OCI-LY7 (cell line): Measurements from ENCODE around the gene CACNG5. TPM values are rescaled to one million over a fixed set of nuclear protein-coding genes. Genes with fewer than 3 reads are reported as not detected.

Experiments used
- BruUV-seq: library from RNA; stranded (reverse); fragments of 400-500 nt; replicated peaks from 2 replicates; lab custom pipeline; 2021; lab: Mats Ljungman, UMichigan
- CTCF ChIA-PET: fragments of 300-600 bp; sonication (Branson Sonifier 250); formaldehyde crosslinking; loops from one replicate; lab custom pipeline; 2022; ENCODE audit warnings: antibody characterized with exemption; ENCODE audit not compliant: unreplicated experiment; lab: Charles Lee
- POLR2A ChIA-PET: fragments of 300-600 bp; sonication (Branson Sonifier 250); formaldehyde crosslinking; loops from one replicate; lab custom pipeline; 2022; ENCODE audit warnings: antibody characterized with exemption; lab: Charles Lee
- DNase-seq: peaks from one replicate; pipeline ENCODE4 v3.0.0-alpha.2; 2015; ENCODE audit warnings: low spot score
- H2AFZ ChIP-seq: fragments of 200-600 bp; sonication (generic), shearing (Covaris generic); 2 replicates; pipeline ENCODE4 v1.6.1; 2014; ENCODE audit warnings: mild to moderate bottlenecking, antibody characterized with exemption, low read length, moderate library complexity
- H3K27ac ChIP-seq: fragments of 200-600 bp; sonication (generic); 2 replicates; pipeline ENCODE4 v1.5.1; 2014; ENCODE audit warnings: mixed run types, low read depth, mild to moderate bottlenecking, moderate library complexity, low read length, inconsistent platforms; ENCODE audit not compliant: poor library complexity, severe bottlenecking
- H3K36me3 ChIP-seq: fragments of 200-600 bp; sonication (generic); 2 replicates; pipeline ENCODE4 v1.6.1; 2014; ENCODE audit warnings: mild to moderate bottlenecking, antibody characterized with exemption, low read length, moderate library complexity, mixed read lengths; ENCODE audit not compliant: insufficient read depth
- H3K4me1 ChIP-seq: fragments of 200-600 bp; sonication (generic); 2 replicates; pipeline ENCODE4 v1.5.1; 2014; ENCODE audit warnings: mild to moderate bottlenecking, low read length; ENCODE audit not compliant: insufficient read depth, poor library complexity, severe bottlenecking
- H3K4me2 ChIP-seq: fragments of 200-600 bp; sonication (generic); 2 replicates; pipeline ENCODE4 v1.6.1; 2014; ENCODE audit warnings: mild to moderate bottlenecking, low read length
- H3K4me3 ChIP-seq: fragments of 200-600 bp; sonication (generic); 2 replicates; pipeline ENCODE4 v1.5.1; 2014; ENCODE audit warnings: mild to moderate bottlenecking, low read depth, low read length; ENCODE audit not compliant: poor library complexity, severe bottlenecking
- H3K79me2 ChIP-seq: fragments of 200-600 bp; sonication (generic); 2 replicates; pipeline ENCODE4 v1.6.1; 2016; ENCODE audit warnings: low read depth, mild to moderate bottlenecking, low read length, moderate library complexity, mixed read lengths; ENCODE audit not compliant: insufficient read depth
- H3K9me2 ChIP-seq: fragments of 200-600 bp; sonication (generic); 2 replicates; pipeline ENCODE4 v1.6.1; 2016; ENCODE audit warnings: mild to moderate bottlenecking, low read length, mixed read lengths; ENCODE audit not compliant: insufficient read depth
- H3K9me3 ChIP-seq: fragments of 200-600 bp; sonication (generic); 2 replicates; pipeline ENCODE4 v1.6.1; 2014; ENCODE audit warnings: mild to moderate bottlenecking, mixed run types, low read length, mixed read lengths
- H4K20me1 ChIP-seq: fragments of 200-600 bp; sonication (generic); 2 replicates; pipeline ENCODE4 v1.6.1; 2014; ENCODE audit warnings: mild to moderate bottlenecking, antibody characterized with exemption, low read length, moderate library complexity, mixed read lengths; ENCODE audit not compliant: insufficient read depth
- CTCF ChIP-seq: fragments of 200-600 bp; sonication (generic); conservative IDR thresholded peaks from 2 replicates; pipeline ENCODE4 v1.5.1; 2014; ENCODE audit warnings: mild to moderate bottlenecking, antibody characterized with exemption, low read length, moderate library complexity, mixed read lengths
- EZH2phosphoT487 ChIP-seq: fragments of 200-600 bp; sonication (generic); IDR thresholded peaks from 2 replicates; pipeline ENCODE4 v1.6.1; 2018; ENCODE audit warnings: low read depth, borderline replicate concordance, mild to moderate bottlenecking, mixed run types, antibody characterized with exemption, low read length, moderate library complexity, mixed read lengths
- intact Hi-C: fragments of 100-400 bp; cut with micrococcal nuclease; formaldehyde crosslinking; loops from one replicate; pipeline ENCODE4 v1.10.0; 2022; ENCODE audit not compliant: unreplicated experiment
- total RNA-seq, 2 experiments: library from RNA; depleted of rRNA in 1 of 2; stranded (reverse); fragments of >200 nt in 1 of 2; shearing (Covaris generic) in 1 of 2; gene quantifications; 2 replicates each; pipeline ENCODE4 v1.2.3, GENCODE V29; 2014 to 2022

Gene CACNG5
- total RNA-seq, 2 experiments from 2014 or later: not detected

GRCh38 chr17:66863820-66864219, 28.9 kb downstream of the CACNG5 start:
- H4K20me1 ChIP-seq: no peaks in the 10 kb centered on the region
- no TSS peak for BruUV-seq
- ChIA-PET CTCF (no interaction called here), POLR2A (no interaction called here)
- H2AFZ ChIP-seq: no peak overlapping the region
- no peak for DNase-seq
- TF ChIP-seq CTCF (no peak), EZH2phosphoT487 (no peak)
- H3K4me1 ChIP-seq: no peaks in the 10 kb centered on the region
- no peaks in the 10 kb centered on the region for H3K9me2 ChIP-seq
- H3K79me2 ChIP-seq: no peaks in the 10 kb centered on the region
- no peak overlapping the region for H3K27ac ChIP-seq
- intact Hi-C loops: no loop called here
- H3K4me2 ChIP-seq: no peak overlapping the region
- no peaks in the 10 kb centered on the region for H3K36me3 ChIP-seq
- no peak overlapping the region for H3K4me3 ChIP-seq
- H3K9me3 ChIP-seq: 0 out of 2 replicates have a peak, but pooled peaks cover 4% of the 10 kb centered on the region

GRCh38 chr17:66865151-66865550, 30.2 kb downstream of the CACNG5 start:
- no peak for DNase-seq
- TF ChIP-seq CTCF (no peak), EZH2phosphoT487 (no peak)
- BruUV-seq: no TSS peak
- H3K36me3 ChIP-seq: no peaks in the 10 kb centered on the region
- H3K4me1 ChIP-seq: no peaks in the 10 kb centered on the region
- ChIA-PET POLR2A (interaction anchor here (0.7 to 0.8 kb wide), 2 partner anchors 14 to 48 kb away, joined by 3 read pairs; no protein-coding TSS in a partner anchor), CTCF (no interaction called here)
- H4K20me1 ChIP-seq: no peaks in the 10 kb centered on the region
- intact Hi-C loops: no loop called here
- H3K79me2 ChIP-seq: no peaks in the 10 kb centered on the region
- H3K4me2 ChIP-seq: no peak overlapping the region
- H3K9me3 ChIP-seq: 0 out of 2 replicates have a peak, but pooled peaks cover 4% of the 10 kb centered on the region
- no peaks in the 10 kb centered on the region for H3K9me2 ChIP-seq
- H3K27ac ChIP-seq: no peak overlapping the region
- no peak overlapping the region for H2AFZ ChIP-seq
- no peak overlapping the region for H3K4me3 ChIP-seq

- no TSS peak for BruUV-seq
- no peaks in the 10 kb centered on the region for H3K9me3 ChIP-seq
- TF ChIP-seq EZH2phosphoT487 (no peak), CTCF (no peak)
- no peak overlapping the region for H2AFZ ChIP-seq
- POLR2A ChIA-PET: no interaction called here
- no peaks in the 10 kb centered on the region for H3K36me3 ChIP-seq
- intact Hi-C loops: no loop called here
- H3K4me3 ChIP-seq: no peak overlapping the region
- H3K4me1 ChIP-seq: no peaks in the 10 kb centered on the region
- H3K27ac ChIP-seq: no peak overlapping the region
- no peak overlapping the region for H3K4me2 ChIP-seq
- H4K20me1 ChIP-seq: no peaks in the 10 kb centered on the region
- CTCF ChIA-PET: no interaction called here
- no peaks in the 10 kb centered on the region for H3K79me2 ChIP-seq
- no peaks in the 10 kb centered on the region for H3K9me2 ChIP-seq
- no peak for DNase-seq
These were observed 39.0 kb downstream of the CACNG5 start for GRCh38 chr17:66873962-66874361.
